Loucy (cell line): ENCODE data around the gene EDIL3.

Experiments used
- H2AFZ ChIP-seq: fragments of 200-600 bp; sonication (generic); 2 replicates; pipeline ENCODE4 v1.6.0; 2016; ENCODE audit warnings: antibody characterized with exemption, mild to moderate bottlenecking, low read length, moderate library complexity
- H3F3A ChIP-seq: fragments of 200-600 bp; 2 replicates; pipeline ENCODE4 v1.6.0; 2016; ENCODE audit warnings: antibody characterized with exemption, low read depth, mild to moderate bottlenecking
- H3K27me3 ChIP-seq: fragments of 200-600 bp; sonication (generic); 2 replicates; pipeline ENCODE4 v1.6.1; 2014; ENCODE audit warnings: low read length, mild to moderate bottlenecking; ENCODE audit not compliant: insufficient read depth, poor library complexity, severe bottlenecking
- H3K36me3 ChIP-seq: fragments of 200-600 bp; sonication (generic); 2 replicates; pipeline ENCODE4 v1.6.1; 2016; ENCODE audit warnings: low read length; ENCODE audit not compliant: insufficient read depth
- H3K4me1 ChIP-seq: fragments of 200-600 bp; sonication (generic); 2 replicates; pipeline ENCODE4 v1.5.1; 2014; ENCODE audit warnings: low read length, mild to moderate bottlenecking; ENCODE audit not compliant: insufficient read depth, poor library complexity, severe bottlenecking
- H3K4me2 ChIP-seq: fragments of 200-600 bp; sonication (generic); 2 replicates; pipeline ENCODE4 v1.6.0; 2014; ENCODE audit warnings: antibody characterized with exemption, low read length, low read depth, mild to moderate bottlenecking; ENCODE audit not compliant: poor library complexity, severe bottlenecking
- H3K4me3 ChIP-seq: fragments of 200-600 bp; sonication (generic); 2 replicates; pipeline ENCODE4 v1.5.1; 2014; ENCODE audit warnings: low read length, mild to moderate bottlenecking, mixed read lengths; ENCODE audit not compliant: poor library complexity, severe bottlenecking
- H3K79me2 ChIP-seq: fragments of 200-600 bp; sonication (generic); 2 replicates; pipeline ENCODE4 v1.6.1; 2014; ENCODE audit warnings: low read length; ENCODE audit not compliant: insufficient read depth
- H3K9ac ChIP-seq: fragments of 200-600 bp; sonication (generic); 2 replicates; pipeline ENCODE4 v1.6.0; 2014; ENCODE audit warnings: mild to moderate bottlenecking, low read depth, low read length, moderate library complexity; ENCODE audit not compliant: poor library complexity, severe bottlenecking
- H3K9me2 ChIP-seq: fragments of 200-600 bp; sonication (generic); replicated peaks from 2 replicates; pipeline ENCODE4 v1.6.1; 2016; ENCODE audit warnings: low read depth, low read length, mixed read lengths
- H3K9me3 ChIP-seq: fragments of 200-600 bp; sonication (generic); 2 replicates; pipeline ENCODE4 v1.6.1; 2014; ENCODE audit warnings: mild to moderate bottlenecking, antibody characterized with exemption, low read length, low read depth; ENCODE audit not compliant: insufficient read depth
- H4K20me1 ChIP-seq: fragments of 200-600 bp; sonication (generic); 2 replicates; pipeline ENCODE4 v1.6.0; 2014; ENCODE audit warnings: antibody characterized with exemption, low read length, mild to moderate bottlenecking; ENCODE audit not compliant: insufficient read depth, poor library complexity, severe bottlenecking
- EZH2phosphoT487 ChIP-seq: fragments of 200-600 bp; IDR thresholded peaks from 2 replicates; pipeline ENCODE4 v1.6.1; 2018; ENCODE audit warnings: antibody characterized with exemption, mild to moderate bottlenecking, moderate library complexity, borderline replicate concordance
- TF ChIP-seq, protein P1 (sequence below): fragments of 200-600 bp; sonication (generic); conservative IDR thresholded peaks from 2 replicates; pipeline ENCODE4 v1.5.1; 2014; ENCODE audit warnings: mild to moderate bottlenecking, antibody characterized with exemption, low read length

The EDIL3 gene

DNA sequence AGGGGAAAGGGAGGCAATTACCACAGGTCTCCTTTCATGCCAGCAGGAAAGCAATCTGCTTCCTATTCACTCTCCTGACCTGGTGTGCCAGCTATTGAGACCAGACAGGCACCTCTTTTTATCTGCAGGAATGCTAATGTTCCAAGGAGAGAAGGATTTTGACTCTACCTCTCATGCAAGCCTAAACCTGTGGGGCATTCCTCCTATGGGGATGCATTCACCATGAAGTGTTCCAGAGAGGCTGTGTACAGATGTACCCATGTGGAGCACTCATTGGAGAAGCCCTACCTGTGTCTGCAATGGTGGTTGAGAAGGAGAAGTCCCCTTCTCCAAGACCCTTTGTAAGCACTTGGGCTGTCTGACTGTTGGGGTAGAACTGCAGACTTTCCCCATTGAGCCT lies 45.4 kb upstream of the EDIL3 start:
- H3K36me3 ChIP-seq = no peaks in the 10 kb centered on the region
- no peaks in the 10 kb centered on the region for H3K9me2 ChIP-seq
- no peaks in the 10 kb centered on the region for H3K9me3 ChIP-seq
- no peaks in the 10 kb centered on the region for H3F3A ChIP-seq
- H3K9ac ChIP-seq = no peak overlapping the region
- no peaks in the 10 kb centered on the region for H3K4me1 ChIP-seq
- H4K20me1 ChIP-seq = no peaks in the 10 kb centered on the region
- TF ChIP-seq EZH2phosphoT487 = no peak
- TF ChIP-seq, protein P1, sequence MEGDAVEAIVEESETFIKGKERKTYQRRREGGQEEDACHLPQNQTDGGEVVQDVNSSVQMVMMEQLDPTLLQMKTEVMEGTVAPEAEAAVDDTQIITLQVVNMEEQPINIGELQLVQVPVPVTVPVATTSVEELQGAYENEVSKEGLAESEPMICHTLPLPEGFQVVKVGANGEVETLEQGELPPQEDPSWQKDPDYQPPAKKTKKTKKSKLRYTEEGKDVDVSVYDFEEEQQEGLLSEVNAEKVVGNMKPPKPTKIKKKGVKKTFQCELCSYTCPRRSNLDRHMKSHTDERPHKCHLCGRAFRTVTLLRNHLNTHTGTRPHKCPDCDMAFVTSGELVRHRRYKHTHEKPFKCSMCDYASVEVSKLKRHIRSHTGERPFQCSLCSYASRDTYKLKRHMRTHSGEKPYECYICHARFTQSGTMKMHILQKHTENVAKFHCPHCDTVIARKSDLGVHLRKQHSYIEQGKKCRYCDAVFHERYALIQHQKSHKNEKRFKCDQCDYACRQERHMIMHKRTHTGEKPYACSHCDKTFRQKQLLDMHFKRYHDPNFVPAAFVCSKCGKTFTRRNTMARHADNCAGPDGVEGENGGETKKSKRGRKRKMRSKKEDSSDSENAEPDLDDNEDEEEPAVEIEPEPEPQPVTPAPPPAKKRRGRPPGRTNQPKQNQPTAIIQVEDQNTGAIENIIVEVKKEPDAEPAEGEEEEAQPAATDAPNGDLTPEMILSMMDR = no peak
- no peak overlapping the region for H2AFZ ChIP-seq
- no peak overlapping the region for H3K4me2 ChIP-seq
- no peaks in the 10 kb centered on the region for H3K27me3 ChIP-seq
- no peaks in the 10 kb centered on the region for H3K79me2 ChIP-seq
- H3K4me3 ChIP-seq = no peak overlapping the region

DNA sequence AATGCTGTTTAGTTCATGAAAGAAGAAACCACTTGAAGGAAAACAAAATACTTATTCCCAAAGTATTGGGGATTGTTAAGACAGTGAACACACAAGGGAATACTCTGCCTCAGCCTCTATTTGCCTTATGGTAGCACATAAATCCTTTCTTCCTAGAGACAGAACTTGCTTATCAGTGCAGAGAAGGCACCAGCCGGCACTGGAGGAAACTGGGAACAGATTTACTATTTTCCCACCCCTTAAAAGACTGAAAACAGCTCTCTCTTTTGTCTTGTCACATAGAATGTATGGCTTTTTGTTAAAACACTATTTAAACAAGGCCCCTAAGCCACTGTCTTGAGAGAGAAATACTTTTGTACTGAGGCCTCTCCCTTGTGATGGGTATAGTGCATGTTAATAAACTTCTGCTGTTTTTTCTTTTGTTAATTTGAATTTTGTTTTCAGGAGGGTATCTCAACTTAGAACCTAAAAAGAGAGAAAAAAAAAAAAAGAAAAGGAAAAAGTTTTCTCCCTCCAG lies 40.7 kb upstream of the EDIL3 start:
- Histone ChIP-seq H3K9me3 (no peaks in the 10 kb centered on the region), H3K4me1 (no peaks in the 10 kb centered on the region), H2AFZ (no peak overlapping the region), H3K36me3 (no peaks in the 10 kb centered on the region), H3K4me3 (no peak overlapping the region), H3F3A (no peaks in the 10 kb centered on the region), H3K79me2 (no peaks in the 10 kb centered on the region), H3K9me2 (no peaks in the 10 kb centered on the region), H3K4me2 (no peak overlapping the region), H3K9ac (no peak overlapping the region), H3K27me3 (no peaks in the 10 kb centered on the region), H4K20me1 (no peaks in the 10 kb centered on the region)
- no peak for TF ChIP-seq EZH2phosphoT487
- TF ChIP-seq, protein P1 = no peak

DNA sequence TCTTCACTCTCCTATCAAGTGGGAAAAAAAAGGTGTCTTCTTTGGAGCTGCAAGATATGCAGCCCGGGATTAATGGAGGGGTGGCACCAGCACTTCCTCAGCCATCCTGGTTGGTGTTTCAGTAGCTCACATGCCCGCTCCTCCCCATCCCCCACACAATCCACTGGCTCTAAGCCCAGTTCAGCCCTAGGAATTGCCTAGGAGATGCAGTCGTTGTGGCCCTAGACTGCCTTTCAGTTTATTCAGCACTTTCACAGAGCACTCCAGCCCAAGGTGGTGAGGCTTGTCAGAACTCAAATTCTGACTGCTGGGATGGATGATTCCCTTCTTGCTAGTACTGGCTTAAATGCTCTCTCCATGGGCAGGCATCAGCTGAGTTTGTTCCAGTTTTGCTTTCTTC lies 35.1 kb upstream of the EDIL3 start:
- H3K9me2 ChIP-seq = no peaks in the 10 kb centered on the region
- no peak overlapping the region for H2AFZ ChIP-seq
- no peaks in the 10 kb centered on the region for H3K27me3 ChIP-seq
- H3K4me3 ChIP-seq = no peak overlapping the region
- H3F3A ChIP-seq = no peaks in the 10 kb centered on the region
- no peak overlapping the region for H3K4me2 ChIP-seq
- H3K9ac ChIP-seq = no peak overlapping the region
- TF ChIP-seq, protein P1 = no peak
- TF ChIP-seq EZH2phosphoT487 = no peak
- H4K20me1 ChIP-seq = no peaks in the 10 kb centered on the region
- no peaks in the 10 kb centered on the region for H3K9me3 ChIP-seq
- H3K79me2 ChIP-seq = no peaks in the 10 kb centered on the region
- no peaks in the 10 kb centered on the region for H3K4me1 ChIP-seq
- no peaks in the 10 kb centered on the region for H3K36me3 ChIP-seq
